HPDE6-E6E7 (cell line): ENCODE measurements around the gene ZNF879.

Experiments used
- DNase-seq: peaks from one replicate; pipeline ENCODE4 v3.0.0; 2011; ENCODE audit warnings: missing footprints; ENCODE audit errors: extremely low spot score

The ZNF879 gene

DNA sequence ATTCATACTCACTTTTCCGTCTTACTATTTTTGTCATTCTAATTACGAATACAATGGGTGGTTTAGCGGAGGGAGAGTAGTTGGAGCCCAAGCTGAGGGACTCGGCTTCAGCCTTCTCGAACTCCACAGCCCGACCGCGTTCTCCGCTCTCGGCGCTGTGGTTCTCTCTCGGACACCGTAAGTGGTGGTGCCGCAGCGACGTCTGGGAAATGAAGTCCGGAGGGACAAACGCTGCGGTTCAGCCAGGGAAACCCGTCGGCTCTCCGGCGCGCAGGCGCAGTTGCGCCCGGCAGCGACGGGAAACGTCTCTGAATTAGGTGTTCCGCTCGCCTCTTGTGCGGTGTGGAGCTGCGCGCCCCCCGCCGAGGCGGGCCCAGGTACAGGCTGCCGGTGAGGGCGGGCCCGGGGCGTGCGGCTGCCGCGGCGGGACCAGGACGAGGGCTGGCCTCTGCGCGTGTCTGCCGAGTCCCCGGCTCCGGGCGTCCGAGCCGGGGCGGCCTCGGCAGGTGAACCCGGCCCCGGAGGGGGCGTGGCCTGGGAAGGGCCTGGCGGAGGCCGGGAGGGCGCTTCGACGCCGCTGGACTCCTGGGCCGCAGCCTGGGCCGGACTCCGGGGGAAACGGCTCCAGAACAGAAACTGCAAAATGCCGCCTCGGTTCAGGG is at the start of gene ZNF879:
Gene ZNF879, plus strand, starts transcription at position 277 of the 662 bp plus-strand sequence. CDS start 1,201 bp downstream, outside the sequence.
- DNase-seq, result peak; percentile 93

DNA sequence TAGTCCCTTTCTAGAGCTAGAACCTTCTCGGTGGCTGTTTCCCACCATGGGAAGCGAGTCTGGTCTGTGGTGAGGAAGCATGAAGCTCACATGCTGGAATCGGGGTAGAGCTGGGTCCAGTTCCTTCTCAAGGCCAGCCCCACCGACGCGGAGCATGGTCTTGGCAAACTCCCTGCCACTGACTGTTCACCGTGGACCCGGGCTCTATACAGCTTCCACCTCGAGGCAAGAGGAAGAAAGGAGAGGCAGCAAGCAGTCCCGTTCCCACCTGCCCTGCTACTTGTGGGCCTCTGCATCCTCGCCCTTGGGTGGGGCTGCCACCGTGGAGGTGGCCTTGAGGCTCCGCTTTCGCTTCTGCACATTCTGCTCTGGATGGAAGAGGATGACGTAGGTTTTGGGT is 42.2 kb upstream of the ZNF879 start:
- DNase-seq, result no peak

DNA sequence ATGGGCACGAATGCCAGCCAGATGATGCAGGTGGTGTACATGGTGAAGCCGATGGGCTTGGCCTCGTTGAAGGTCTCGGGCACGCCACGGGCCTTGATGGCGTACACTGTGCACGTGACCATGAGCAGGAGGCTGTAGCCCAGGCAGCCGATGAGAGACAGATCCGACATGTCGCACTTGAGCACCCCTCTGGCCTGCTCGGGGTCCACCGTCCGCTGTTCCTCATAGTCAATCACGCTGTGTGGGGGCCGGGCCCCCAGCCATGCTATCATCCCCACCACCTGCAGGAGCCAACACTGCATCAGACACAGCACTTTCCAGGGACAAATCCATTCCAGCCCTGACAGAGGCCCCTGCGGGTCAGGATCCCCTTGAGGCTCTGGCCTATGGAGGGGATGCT is 40.7 kb upstream of the ZNF879 start:
- DNase-seq, result no peak

DNA sequence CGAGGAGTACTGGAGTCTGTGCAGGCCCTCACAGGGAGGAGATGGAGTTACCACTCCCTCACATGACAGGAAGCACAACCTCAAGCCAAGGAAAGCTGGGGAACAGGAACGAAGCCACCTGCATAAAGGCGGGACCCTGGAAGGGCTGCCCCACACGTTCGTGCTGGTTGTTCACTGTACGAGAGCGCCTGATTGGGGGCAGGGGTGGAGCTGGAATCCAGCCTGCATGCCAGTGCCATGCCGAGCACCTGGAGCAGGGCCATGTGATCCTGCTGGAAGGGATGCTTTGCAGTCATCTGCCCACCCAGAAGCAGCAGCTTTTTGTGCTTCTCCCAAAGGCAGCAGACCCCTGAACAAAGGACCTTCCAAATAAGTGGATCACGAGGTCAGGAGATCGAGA is 39.9 kb upstream of the ZNF879 start:
- no peak for DNase-seq

DNA sequence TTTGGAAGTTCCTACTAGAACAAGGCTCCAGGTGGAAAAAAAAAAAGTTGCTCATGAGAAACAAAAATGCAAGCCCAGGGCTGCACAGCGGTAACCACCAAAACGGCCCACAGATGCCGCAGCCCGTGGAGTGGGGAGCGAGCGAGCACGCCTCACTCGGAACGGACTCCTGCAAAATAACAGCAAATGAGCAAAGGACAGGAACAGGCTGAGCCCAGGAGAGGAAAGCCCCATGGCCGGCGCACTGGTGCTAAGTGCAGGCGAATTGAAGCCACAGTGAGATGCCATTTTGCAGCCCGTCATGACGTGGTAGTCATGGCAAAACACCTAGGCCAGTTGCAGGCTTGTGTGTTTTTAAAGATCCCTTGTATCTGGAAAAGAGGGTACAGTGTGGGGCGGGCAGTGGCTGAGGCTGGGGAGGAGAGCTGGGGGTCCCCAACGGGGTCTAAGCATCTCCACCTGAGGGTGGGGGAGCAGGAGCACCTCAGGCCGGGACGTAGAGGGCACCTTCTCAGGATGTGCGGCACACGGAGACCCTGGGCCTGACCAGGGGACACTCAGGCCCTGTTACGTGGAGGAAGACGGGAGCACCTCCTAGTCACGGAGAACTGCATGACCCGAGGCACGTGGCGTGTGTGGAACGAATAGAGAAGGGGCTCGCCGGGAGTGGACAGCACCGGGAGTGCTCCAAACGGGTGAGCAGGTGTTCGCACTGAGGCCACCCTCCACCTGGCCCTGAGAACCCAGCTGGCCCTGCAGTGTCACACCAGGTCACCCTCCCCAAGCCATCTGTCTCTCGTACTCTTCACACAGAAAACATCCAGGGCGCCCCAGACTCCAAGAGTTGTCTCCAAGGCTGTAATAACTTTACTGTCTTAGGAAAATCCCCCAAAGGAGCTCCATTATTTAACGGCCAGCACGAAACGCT is 39.2 kb upstream of the ZNF879 start:
- DNase-seq, result no peak

GRCh38 chr5:178986326-178986960 is 37.2 kb upstream of the ZNF879 start:
- no peak for DNase-seq

DNA sequence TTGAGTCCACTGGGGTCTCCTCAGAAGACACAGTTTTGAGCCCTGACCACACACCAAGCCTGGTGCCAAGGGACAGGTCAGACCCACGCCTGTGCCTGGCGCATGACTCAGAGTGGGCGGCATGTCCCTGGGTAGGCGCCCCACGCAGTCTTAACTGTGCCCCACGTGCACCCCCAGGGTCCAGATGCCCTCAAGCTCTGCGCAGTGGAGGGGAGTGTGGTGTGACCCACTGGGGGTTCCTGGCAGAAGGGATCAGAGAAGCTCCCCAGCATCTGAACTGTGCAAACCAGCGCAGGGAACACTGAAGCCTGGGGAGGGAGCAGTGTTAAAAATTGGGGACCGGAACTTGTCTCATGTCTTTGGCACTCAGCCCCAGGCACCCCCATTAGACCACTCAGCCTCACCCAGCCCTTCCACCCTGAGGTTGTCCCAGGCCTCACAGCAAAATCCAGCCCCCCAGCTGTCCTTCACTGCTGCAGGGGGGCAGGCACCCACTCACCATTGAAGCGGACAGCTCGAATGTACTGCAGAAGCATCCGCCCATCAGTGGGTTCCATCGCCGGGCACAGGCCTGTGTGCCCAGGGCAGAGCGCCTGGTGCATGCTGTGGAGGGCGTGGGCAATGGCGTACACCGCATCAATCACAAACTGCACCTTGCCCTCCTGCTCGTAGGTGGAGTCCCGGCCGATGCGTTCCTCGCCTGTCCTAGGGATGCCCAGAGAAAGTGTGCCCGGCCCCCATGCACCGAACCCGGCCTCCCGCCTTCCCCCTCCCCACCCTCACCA is 35.0 kb upstream of the ZNF879 start:
- DNase-seq, result no peak

- DNase-seq, result no peak
Measured at GRCh38 chr5:178989311-178989710, 34.3 kb upstream of the ZNF879 start.

- no peak for DNase-seq
Measured at GRCh38 chr5:178990491-178990890, 33.1 kb upstream of the ZNF879 start.

GRCh38 chr5:178991190-178992145 is 32.1 kb upstream of the ZNF879 start:
- DNase-seq, result no peak

- DNase-seq, result no peak
Measured at GRCh38 chr5:178992291-178992895, 31.2 kb upstream of the ZNF879 start.

- no peak for DNase-seq
Measured at GRCh38 chr5:178993236-178993765, 30.3 kb upstream of the ZNF879 start.

- no peak for DNase-seq
Measured at GRCh38 chr5:178993955-178994579, 29.5 kb upstream of the ZNF879 start.

GRCh38 chr5:178994580-178995340 is 28.8 kb upstream of the ZNF879 start, which contains the start of gene GRM6:
TSS of gene GRM6 (minus strand) at chr5:178995320. CDS start at chr5:178994944, 376 bp downstream.
- DNase-seq, result no peak

GRCh38 chr5:178995341-178995690 is 28.3 kb upstream of the ZNF879 start:
- no peak for DNase-seq

- no peak for DNase-seq
Measured at GRCh38 chr5:178996156-178996555, 27.4 kb upstream of the ZNF879 start.

- no peak for DNase-seq
Measured at GRCh38 chr5:178997191-178997590, 26.4 kb upstream of the ZNF879 start.

GRCh38 chr5:178998441-178998840 is 25.2 kb upstream of the ZNF879 start:
- DNase-seq, result no peak

DNA sequence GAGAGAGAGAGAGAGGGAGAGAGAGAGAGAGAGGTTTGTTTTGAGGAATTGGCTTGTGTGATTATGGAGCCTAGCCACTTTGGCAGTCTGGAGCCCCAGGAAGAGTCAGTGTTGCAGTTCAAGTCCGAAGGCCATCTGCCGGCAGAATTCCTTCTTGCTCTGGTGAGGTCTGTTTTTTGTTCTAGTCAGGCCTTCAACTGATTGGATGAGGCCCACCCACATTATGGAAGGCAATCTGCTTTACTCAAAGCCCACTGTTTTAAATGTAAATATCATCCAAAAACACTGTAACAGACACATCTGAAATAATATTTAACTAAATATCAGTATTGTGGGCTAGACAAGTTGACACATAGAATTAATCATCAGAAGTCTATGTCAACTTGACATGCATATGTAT is 17.0 kb upstream of the ZNF879 start:
- no peak for DNase-seq
